H1 (cell line): ENCODE results near the gene RAB3A. TPM values are rescaled to one million over a fixed set of nuclear protein-coding genes. Genes with fewer than 3 reads are reported as not detected.

Source experiments
- FOSL1 ChIP-seq: IDR thresholded peaks from 2 replicates; pipeline ENCODE4 v1.6.1; 2011; ENCODE audit warnings: mild to moderate bottlenecking, low read depth, low read length, moderate library complexity; ENCODE audit not compliant: insufficient read depth
- SUZ12 ChIP-seq: fragments of 200-600 bp; sonication (generic); IDR thresholded peaks from 2 replicates; pipeline ENCODE4 v1.6.1; 2012; ENCODE audit warnings: mild to moderate bottlenecking, inconsistent platforms, low read length, moderate library complexity, mixed read lengths
- polyA plus RNA-seq, 7 experiments: library from polyadenylated mRNA; depleted of rRNA in 3 of 7; stranded (reverse) in 5 of 7; unstranded in 2 of 7; fragments of >200 nt in 5 of 7; fragments of 200-250 nt in 2 of 7; gene quantifications; 1 replicate in 5 of 7; 2 replicates in 1 of 7; 4 replicates in 1 of 7; pipeline versions ENCODE4 v1.2.1 to v1.2.3, GENCODE V29; 2011 to 2013; ENCODE audit warnings: missing spikeins in 2 of 7, mixed read lengths in 2 of 7
- total RNA-seq: library from RNA; stranded (reverse); fragmentation: NEBNext Ultra II Directional; extraction: Animal tissue kit (Norgen Biotek cat#: 25700); gene quantifications from 2 replicates; pipeline ENCODE4 v1.2.1, GENCODE V29; 2021

RAB3A gene
- total and polyA plus RNA-seq, 2 of the 8 experiments (the other 6 are each of a cell fraction or from before 2014, with no cell fraction given), result 13.6 to 14.2 TPM

DNA sequence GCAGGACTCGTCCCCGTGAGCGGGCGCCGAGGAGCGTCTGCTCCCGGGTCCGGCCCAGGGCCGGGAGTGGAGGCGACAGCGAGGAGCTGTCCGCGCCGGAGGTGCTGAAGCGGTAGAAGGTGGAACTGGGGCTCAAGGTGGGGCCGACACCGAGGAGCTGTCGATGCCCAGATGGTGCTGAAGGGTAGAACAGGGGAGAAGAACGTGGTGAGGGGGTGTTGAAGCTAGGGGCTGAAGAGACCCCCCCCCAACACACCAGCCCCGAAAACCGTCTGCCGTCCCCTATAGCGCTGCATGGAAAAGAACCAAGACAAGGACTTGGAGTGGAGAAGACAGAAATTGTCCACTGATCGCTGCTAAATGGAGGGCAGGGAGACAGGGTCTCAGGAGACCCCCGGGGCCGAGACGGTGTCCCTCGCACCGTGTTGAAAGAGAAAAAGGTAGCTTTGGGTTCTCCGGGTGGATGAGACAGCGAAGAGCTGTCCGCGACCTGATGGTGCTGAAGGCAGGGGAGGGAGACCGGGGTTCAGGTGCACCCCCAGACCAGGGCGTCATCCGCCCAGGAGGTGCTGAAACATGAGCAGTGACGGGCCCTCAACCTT lies 29.5 kb upstream of the RAB3A start (continued):
- TF ChIP-seq FOSL1 (no peak), SUZ12 (no peak)
- TF ChIP-seq, all 59 proteins: peak for 10
